ENCODE data around the gene CYB561.
A peak's percentile ranks its signal among the peaks of the same experiment; 100 is the strongest.

CYB561 gene

DNA sequence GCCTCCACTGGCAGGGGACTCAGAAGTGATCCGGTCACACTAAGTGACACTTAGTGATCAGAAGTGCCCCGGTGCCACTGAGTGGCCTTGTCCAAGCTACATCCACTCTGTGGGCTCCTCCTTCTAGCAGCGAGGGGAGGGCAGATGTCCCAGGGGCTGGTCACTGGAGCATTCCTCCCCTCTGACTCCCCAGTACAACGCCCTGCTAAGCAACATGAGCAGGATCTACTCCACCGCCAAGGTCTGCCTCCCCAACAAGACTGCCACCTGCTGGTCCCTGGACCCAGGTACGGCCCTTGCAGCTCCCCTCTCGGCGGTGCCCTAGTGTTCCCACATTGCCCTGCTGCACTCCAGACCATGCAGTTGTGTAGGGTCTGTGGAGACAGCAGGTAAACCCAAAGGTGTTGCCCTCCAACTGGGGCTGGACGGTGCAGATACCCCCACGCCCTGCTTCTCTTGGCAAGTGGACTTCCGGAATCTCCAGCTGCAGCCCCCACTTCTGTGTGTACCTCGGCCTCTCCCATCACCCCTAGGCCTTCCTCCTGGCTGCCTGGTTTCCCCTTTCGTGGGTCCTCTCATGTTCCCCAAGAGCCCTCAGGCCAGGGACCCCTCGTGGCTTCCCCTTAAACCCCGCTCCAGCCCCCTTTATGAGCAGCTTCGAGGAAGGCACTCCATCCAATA, 32.8 kb upstream of the CYB561 start:
- Histone ChIP-seq H4K20me1 (ENCODE audit: insufficient read depth, low read length) (no peaks in the 10 kb centered on the region), H3K4me1 (ENCODE audit: low read length) (peaks cover 24% of the 10 kb centered on the region), H2AFZ (ENCODE audit: low read depth, low read length) (no peak overlapping the region), H3K4me2 (ENCODE audit: low read length) (peak overlapping the region; percentile 49), H3K9ac (ENCODE audit: low read length) (no peak overlapping the region), H3K9me3 (ENCODE audit: insufficient read depth, low read length) (no peaks in the 10 kb centered on the region), H3K27ac (ENCODE audit: low read length) (no peak overlapping the region), H3K4me3 (ENCODE audit: low read length) (peak overlapping the region; percentile 11; the same call in 1 of the 2 replicates), H3K27me3 (ENCODE audit: low read depth, low read length) (peaks cover 22% of the 10 kb centered on the region), H3K79me2 (ENCODE audit: low read length) (no peaks in the 10 kb centered on the region), H3K36me3 (replicated peaks; ENCODE audit: low read depth, low read length) (no peaks in the 10 kb centered on the region)
- TF ChIP-seq EZH2phosphoT487 (IDR thresholded peaks at IDR 0.05; ENCODE audit: low read depth) = no peak
- TF ChIP-seq, protein P1, sequence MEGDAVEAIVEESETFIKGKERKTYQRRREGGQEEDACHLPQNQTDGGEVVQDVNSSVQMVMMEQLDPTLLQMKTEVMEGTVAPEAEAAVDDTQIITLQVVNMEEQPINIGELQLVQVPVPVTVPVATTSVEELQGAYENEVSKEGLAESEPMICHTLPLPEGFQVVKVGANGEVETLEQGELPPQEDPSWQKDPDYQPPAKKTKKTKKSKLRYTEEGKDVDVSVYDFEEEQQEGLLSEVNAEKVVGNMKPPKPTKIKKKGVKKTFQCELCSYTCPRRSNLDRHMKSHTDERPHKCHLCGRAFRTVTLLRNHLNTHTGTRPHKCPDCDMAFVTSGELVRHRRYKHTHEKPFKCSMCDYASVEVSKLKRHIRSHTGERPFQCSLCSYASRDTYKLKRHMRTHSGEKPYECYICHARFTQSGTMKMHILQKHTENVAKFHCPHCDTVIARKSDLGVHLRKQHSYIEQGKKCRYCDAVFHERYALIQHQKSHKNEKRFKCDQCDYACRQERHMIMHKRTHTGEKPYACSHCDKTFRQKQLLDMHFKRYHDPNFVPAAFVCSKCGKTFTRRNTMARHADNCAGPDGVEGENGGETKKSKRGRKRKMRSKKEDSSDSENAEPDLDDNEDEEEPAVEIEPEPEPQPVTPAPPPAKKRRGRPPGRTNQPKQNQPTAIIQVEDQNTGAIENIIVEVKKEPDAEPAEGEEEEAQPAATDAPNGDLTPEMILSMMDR (IDR thresholded peaks at IDR 0.05; ENCODE audit: low read depth, low read length) = peak; percentile 87

GRCh38 chr17:63477480-63478440, 31.7 kb upstream of the CYB561 start:
- H3K9me3 ChIP-seq (ENCODE audit: insufficient read depth, low read length) = no peaks in the 10 kb centered on the region
- H3K27me3 ChIP-seq (ENCODE audit: low read depth, low read length) = peaks cover 25% of the 10 kb centered on the region
- TF ChIP-seq, protein P1 (IDR thresholded peaks at IDR 0.05; ENCODE audit: low read depth, low read length) = no peak
- no peak for TF ChIP-seq EZH2phosphoT487 (IDR thresholded peaks at IDR 0.05; ENCODE audit: low read depth)
- no peaks in the 10 kb centered on the region for H4K20me1 ChIP-seq (ENCODE audit: insufficient read depth, low read length)
- H3K4me1 ChIP-seq (ENCODE audit: low read length) = peaks cover 24% of the 10 kb centered on the region
- peak overlapping the region; percentile 97 for H3K4me2 ChIP-seq (ENCODE audit: low read length)
- no peaks in the 10 kb centered on the region for H3K36me3 ChIP-seq (replicated peaks; ENCODE audit: low read depth, low read length)
- peak overlapping the region; percentile 59 for H3K9ac ChIP-seq (ENCODE audit: low read length)
- no peaks in the 10 kb centered on the region for H3K79me2 ChIP-seq (ENCODE audit: low read length)
- H3K27ac ChIP-seq (ENCODE audit: low read length) = no peak overlapping the region
- peak overlapping the region; percentile 90 for H2AFZ ChIP-seq (ENCODE audit: low read depth, low read length)
- H3K4me3 ChIP-seq (ENCODE audit: low read length) = peak overlapping the region; percentile 92

GRCh38 chr17:63476854-63477479, 30.9 kb upstream of the CYB561 start, which contains the start of gene ACE:
ACE (plus strand) TSS chr17:63477061; CDS start chr17:63477095, 34 bp downstream.
- H4K20me1 ChIP-seq (ENCODE audit: insufficient read depth, low read length) = no peaks in the 10 kb centered on the region
- no peaks in the 10 kb centered on the region for H3K9me3 ChIP-seq (ENCODE audit: insufficient read depth, low read length)
- H3K36me3 ChIP-seq (replicated peaks; ENCODE audit: low read depth, low read length) = no peaks in the 10 kb centered on the region
- no peaks in the 10 kb centered on the region for H3K79me2 ChIP-seq (ENCODE audit: low read length)
- H2AFZ ChIP-seq (ENCODE audit: low read depth, low read length) = peak within 1 kb of the TSS; percentile 90
- peak within 1 kb of the TSS; percentile 97 for H3K4me2 ChIP-seq (ENCODE audit: low read length)
- peak within 1 kb of the TSS; percentile 92 for H3K4me3 ChIP-seq (ENCODE audit: low read length)
- no peak for TF ChIP-seq EZH2phosphoT487 (IDR thresholded peaks at IDR 0.05; ENCODE audit: low read depth)
- TF ChIP-seq, protein P1 (IDR thresholded peaks at IDR 0.05; ENCODE audit: low read depth, low read length) = no peak
- peaks cover 25% of the 10 kb centered on the region for H3K27me3 ChIP-seq (ENCODE audit: low read depth, low read length)
- peaks cover 24% of the 10 kb centered on the region for H3K4me1 ChIP-seq (ENCODE audit: low read length)
- peak within 1 kb of the TSS; percentile 63 for H3K9ac ChIP-seq (ENCODE audit: low read length)
- H3K27ac ChIP-seq (ENCODE audit: low read length) = no peak within 1 kb of the TSS

Measured in OCI-LY3 (cell line).